K562 (cell line): ENCODE data around the gene FDX2. TPM values are rescaled to one million over a fixed set of nuclear protein-coding genes. Genes with fewer than 3 reads are reported as not detected.

Experiments
- CBX8 ChIP-seq: fragments of 200-600 bp; sonication (generic); IDR thresholded peaks from 2 replicates; pipeline ENCODE4 v1.6.1; 2012; ENCODE audit warnings: borderline replicate concordance, mixed run types, low read depth, mild to moderate bottlenecking, moderate library complexity, mixed read lengths, low read length, control low read depth, inconsistent platforms; ENCODE audit not compliant: poor library complexity, severe bottlenecking; ENCODE audit errors: extremely low read depth
- CHCHD3 ChIP-seq: fragments of 250-450 bp; sonication (Bioruptor Pico); IDR thresholded peaks from 2 replicates; pipeline ENCODE4 v2.1.2; 2022; ENCODE audit warnings: mild to moderate bottlenecking
- GTF2E2 ChIP-seq: fragments of 200-800 bp; sonication (Bioruptor generic); IDR thresholded peaks from 2 replicates; pipeline ENCODE4 v1.6.1; 2016; ENCODE audit warnings: missing genetic modification characterization, missing compliant biosample characterization
- KAT7 ChIP-seq: sonication (generic); formaldehyde crosslinking; IDR thresholded peaks from 2 replicates; pipeline ENCODE4 v1.8.0; 2022; ENCODE audit warnings: missing genetic modification reagents, mild to moderate bottlenecking, borderline replicate concordance
- KLF13 ChIP-seq: fragments of 450-650 bp; IDR thresholded peaks from 2 replicates; pipeline ENCODE4 v1.6.1; 2016; ENCODE audit warnings: missing genetic modification characterization, low read depth, mild to moderate bottlenecking, missing compliant biosample characterization, moderate library complexity, borderline replicate concordance
- NFIX ChIP-seq: fragments of 250-450 bp; sonication (Bioruptor Pico); IDR thresholded peaks from 2 replicates; pipeline ENCODE4 v1.4.0; 2020; ENCODE audit warnings: low read depth, mild to moderate bottlenecking, moderate library complexity
- NKRF ChIP-seq: fragments of 450-650 bp; IDR thresholded peaks from 2 replicates; pipeline ENCODE4 v1.6.1; 2016; ENCODE audit warnings: borderline replicate concordance
- UBTF ChIP-seq, 2 experiments: IDR thresholded peaks; 2 replicates each; pipeline ENCODE4 v1.6.1; 2012; ENCODE audit warnings: improper control_type of control experiment in 2 of 2, low read depth in 2 of 2, low read length in 2 of 2, borderline replicate concordance in 1 of 2
- ZBTB9 ChIP-seq: fragments of 450-650 bp; formaldehyde crosslinking; IDR thresholded peaks from 2 replicates; pipeline ENCODE4 v1.4.0; 2020; ENCODE audit warnings: mild to moderate bottlenecking, moderate library complexity
- ZNF12 ChIP-seq: sonication (generic); formaldehyde crosslinking; IDR thresholded peaks from 2 replicates; pipeline ENCODE4 v1.4.0; 2020; ENCODE audit warnings: mild to moderate bottlenecking, missing genetic modification reagents
- ZNF324 ChIP-seq: fragments of 250-450 bp; sonication (Bioruptor Pico); IDR thresholded peaks from 2 replicates; pipeline ENCODE4 v1.4.0; 2020; ENCODE audit warnings: mild to moderate bottlenecking
- ZNF77 ChIP-seq: fragments of 250-450 bp; sonication (Bioruptor Pico); IDR thresholded peaks from 2 replicates; pipeline ENCODE4 v1.5.0; 2020
- polyA plus RNA-seq, 8 experiments: library from polyadenylated mRNA; depleted of rRNA in 4 of 8; stranded (reverse) in 5 of 8; unstranded in 3 of 8; fragments of >200 nt; fragmentation: Nextera tagmentation in 2 of 8; fragmentation: Illumina TruSeq in 1 of 8; extraction: Ambion mirVana in 2 of 8; extraction: Trizol in 1 of 8; gene quantifications; 2 replicates each; pipeline versions ENCODE4 v1.2.1 to v1.2.3, GENCODE V29; 2011 to 2014; ENCODE audit warnings: inconsistent platforms in 1 of 8, missing spikeins in 1 of 8
- total RNA-seq, 7 experiments: library from RNA; depleted of rRNA in 6 of 7; stranded (reverse); fragments of >200 nt in 6 of 7; fragmentation: Illumina TruSeq in 2 of 7; extraction: Trizol in 2 of 7; gene quantifications; 2 replicates each; pipeline versions ENCODE4 v1.2.1 to v1.2.3, GENCODE V29; 2011 to 2021; ENCODE audit warnings: low replicate concordance in 1 of 7

FDX2 gene
- total and polyA plus RNA-seq, 9 of the 15 experiments (the other 6 are each of a cell fraction or from before 2014, with no cell fraction given), result 2.5 to 49.8 (median 29.7) TPM

GRCh38 chr19:10290876-10291553 is 24.8 kb downstream of the FDX2 start (continued):
- no peak for TF ChIP-seq ZNF324
- no peak for TF ChIP-seq CHCHD3 (CRISPR knock-in tag)
- TF ChIP-seq KAT7 (CRISPR knock-in tag), result peak; percentile 85
- TF ChIP-seq KLF13 (tag), result no peak
- peak; percentile 43 for TF ChIP-seq ZNF12 (CRISPR knock-in tag)
- peak in 1 of 2 experiments; percentile 44; a peak in 1 of 4 replicates for TF ChIP-seq UBTF (IDR thresholded peaks at IDR 0.05; ENCODE audit: borderline replicate concordance in 1 of 2, low read depth in 2 of 2, low read length in 2 of 2)
- no peak for TF ChIP-seq GTF2E2 (tag)
- no peak for TF ChIP-seq ZNF77 (CRISPR knock-in tag)
- TF ChIP-seq NKRF, result 0 out of 2 replicates have a peak, but pooled peaks have one; percentile 40
- no peak for TF ChIP-seq CBX8
- TF ChIP-seq NFIX (CRISPR knock-in tag), result no peak
- TF ChIP-seq ZBTB9, result no peak
